K562 (cell line): ENCODE measurements around the gene PPP1R1C. TPM values are rescaled to one million over a fixed set of nuclear protein-coding genes. Genes with fewer than 3 reads are reported as not detected.

ENCODE experiments used
- ATAC-seq: fragments of 200-7000 bp; cut with Tn5 transposase; 3 replicates; pipeline ENCODE4 v1.9.1; 2020; ENCODE audit warnings: moderate library complexity
- BruUV-seq: library from RNA; stranded (reverse); fragments of 400-500 nt; replicated peaks from 2 replicates; lab custom pipeline; 2021; lab: Mats Ljungman, UMichigan
- CTCF ChIA-PET: fragments of 300-600 bp; formaldehyde crosslinking; extraction: SDS; loops from one replicate; lab custom pipeline; 2021; ENCODE audit warnings: low intra/inter-chr PET ratio; lab: Yijun Ruan, JAX
- POLR2A ChIA-PET: fragments of 300-600, 350-650 bp; sonication (Branson Sonifier 250); formaldehyde crosslinking; extraction: SDS; loops from one replicate; lab custom pipeline; 2021; ENCODE audit warnings: antibody characterized with exemption, inconsistent platforms; lab: Yijun Ruan, JAX
- DNase-seq, 4 experiments: peaks; one replicate each; pipeline versions ENCODE4 v3.0.0 to v3.0.0-alpha.2; 2011 to 2018; ENCODE audit warnings: low spot score in 3 of 4, mixed read lengths in 3 of 4; ENCODE audit errors: extremely low read depth in 1 of 4
- FAIRE-seq: peaks from 2 replicates; lab custom pipeline; 2011; peaks lifted over from hg19 to GRCh38; lab: Jason Lieb, UNC
- H2AFZ ChIP-seq: 2 replicates; pipeline ENCODE4 v1.6.0; 2011; ENCODE audit warnings: low read depth, low read length, control low read depth, inconsistent platforms
- H3K27ac ChIP-seq: fragments of 200-600 bp; 3 replicates; pipeline ENCODE4 v1.8.0; 2011; ENCODE audit warnings: low read depth, mild to moderate bottlenecking, control low read depth, inconsistent platforms, low read length, moderate library complexity, mixed read lengths; ENCODE audit errors: extremely low read depth
- H3K27me3 ChIP-seq, 2 experiments: fragments of 300-600 bp in 1 of 2; 2 replicates in 1 of 2; 3 replicates in 1 of 2; pipeline versions ENCODE4 v1.6.0 to v1.8.0; 2011; ENCODE audit warnings: inconsistent platforms in 2 of 2, low read length in 2 of 2, mild to moderate bottlenecking in 1 of 2, mixed read lengths in 1 of 2, moderate library complexity in 1 of 2; ENCODE audit not compliant: control insufficient read depth in 2 of 2, insufficient read depth in 2 of 2
- H3K36me3 ChIP-seq: fragments of 300-600 bp; 3 replicates; pipeline ENCODE4 v1.8.0; 2011; ENCODE audit warnings: mild to moderate bottlenecking, low read length, inconsistent platforms; ENCODE audit not compliant: control insufficient read depth, insufficient read depth
- H3K4me1 ChIP-seq, 2 experiments: fragments of 200-600 bp in 1 of 2; replicated peaks in 1 of 2; 2 replicates in 1 of 2; 3 replicates in 1 of 2; pipeline versions ENCODE4 v1.5.1 to v1.8.0; 2011; ENCODE audit warnings: inconsistent platforms in 2 of 2, low read length in 2 of 2, mild to moderate bottlenecking in 1 of 2, mixed read lengths in 1 of 2, moderate library complexity in 1 of 2; ENCODE audit not compliant: control insufficient read depth in 2 of 2, insufficient read depth in 2 of 2
- H3K4me2 ChIP-seq: 2 replicates; pipeline ENCODE4 v1.6.1; 2011; ENCODE audit warnings: low read length, control low read depth, inconsistent platforms, mixed read lengths; ENCODE audit not compliant: insufficient read depth
- H3K4me3 ChIP-seq: fragments of 200-600 bp; sonication (generic), shearing (Covaris generic); 2 replicates; pipeline ENCODE4 v1.5.1; 2016; ENCODE audit warnings: control low read depth, inconsistent platforms
- H3K79me2 ChIP-seq: fragments of 200-600 bp; 3 replicates; pipeline ENCODE4 v1.8.0; 2011; ENCODE audit warnings: low read length, inconsistent platforms; ENCODE audit not compliant: control insufficient read depth, insufficient read depth
- H3K9ac ChIP-seq, 2 experiments: 2 replicates each; pipeline versions ENCODE4 v1.6.0 to v1.6.1; 2011; ENCODE audit warnings: low read depth in 2 of 2, low read length in 2 of 2, control low read depth in 1 of 2, inconsistent platforms in 1 of 2, mild to moderate bottlenecking in 1 of 2, mixed read lengths in 1 of 2; ENCODE audit not compliant: insufficient read depth in 1 of 2
- H3K9me1 ChIP-seq: one replicate; pipeline ENCODE4 v1.6.0; 2011; ENCODE audit warnings: inconsistent platforms, mild to moderate bottlenecking, low read length, moderate library complexity; ENCODE audit not compliant: control insufficient read depth, insufficient read depth
- H3K9me3 ChIP-seq: replicated peaks from 2 replicates; pipeline ENCODE4 v1.5.1; 2011; ENCODE audit warnings: low read depth, low read length, inconsistent platforms; ENCODE audit not compliant: control insufficient read depth, insufficient read depth
- H4K20me1 ChIP-seq: replicated peaks from 2 replicates; pipeline ENCODE4 v1.6.1; 2011; ENCODE audit warnings: low read length, inconsistent platforms, mixed read lengths; ENCODE audit not compliant: control insufficient read depth, insufficient read depth
- DNMT1 ChIP-seq: fragments of 450-650 bp; IDR thresholded peaks from 2 replicates; pipeline ENCODE4 v1.6.1; 2016; ENCODE audit warnings: antibody characterized with exemption, mild to moderate bottlenecking
- KLF1 ChIP-seq: fragments of 450-650 bp; IDR thresholded peaks from 2 replicates; pipeline ENCODE4 v1.6.1; 2016; ENCODE audit warnings: missing genetic modification characterization, missing compliant biosample characterization
- NUFIP1 ChIP-seq: fragments of 450-650 bp; IDR thresholded peaks from 2 replicates; pipeline ENCODE4 v1.6.1; 2018; ENCODE audit not compliant: partially characterized antibody
- SMARCC2 ChIP-seq: fragments of 450-650 bp; IDR thresholded peaks from 2 replicates; pipeline ENCODE4 v1.6.1; 2017; ENCODE audit warnings: antibody characterized with exemption, moderate library complexity, mild to moderate bottlenecking, low read depth
- TRIM28 ChIP-seq: fragments of 450-650 bp; IDR thresholded peaks from 2 replicates; pipeline ENCODE4 v1.6.1; 2017
- ZNF644 ChIP-seq: fragments of 200-800 bp; sonication (Bioruptor generic); IDR thresholded peaks from 2 replicates; pipeline ENCODE4 v1.6.1; 2016; ENCODE audit warnings: low read depth, missing genetic modification characterization, missing compliant biosample characterization
- ZNF780A ChIP-seq: fragments of 250-450 bp; sonication (Bioruptor Pico); IDR thresholded peaks from 2 replicates; pipeline ENCODE4 v1.5.0; 2021; ENCODE audit warnings: mild to moderate bottlenecking
- WGBS: fragments of 100-300 bp; shearing (Covaris generic); methylation state at CpG from one replicate; pipeline ENCODE4 v1.1.6; 2016; ENCODE audit warnings: low coverage, mixed read lengths; ENCODE audit not compliant: insufficient coverage; ENCODE audit errors: missing lambda C conversion rate; 5-methylcytosine and 5-hydroxymethylcytosine counted together
- in situ Hi-C: fragments of 300-500 bp; cut with MboI; formaldehyde crosslinking; loops from 4 replicates; pipeline ENCODE4 v1.15.0; 2018; ENCODE audit warnings: inconsistent platforms, mixed read lengths
- intact Hi-C: fragments of 100-400 bp; cut with micrococcal nuclease; formaldehyde crosslinking; loops from 2 replicates; pipeline ENCODE4 v1.14.2; 2022
- polyA plus RNA-seq, 8 experiments: library from polyadenylated mRNA; depleted of rRNA in 4 of 8; stranded (reverse) in 5 of 8; unstranded in 3 of 8; fragments of >200 nt; fragmentation: Nextera tagmentation in 2 of 8; fragmentation: Illumina TruSeq in 1 of 8; extraction: Ambion mirVana in 2 of 8; extraction: Trizol in 1 of 8; gene quantifications; 2 replicates each; pipeline versions ENCODE4 v1.2.1 to v1.2.3, GENCODE V29; 2011 to 2014; ENCODE audit warnings: inconsistent platforms in 1 of 8, missing spikeins in 1 of 8
- total RNA-seq, 7 experiments: library from RNA; depleted of rRNA in 6 of 7; stranded (reverse); fragments of >200 nt in 6 of 7; fragmentation: Illumina TruSeq in 2 of 7; extraction: Trizol in 2 of 7; gene quantifications; 2 replicates each; pipeline versions ENCODE4 v1.2.1 to v1.2.3, GENCODE V29; 2011 to 2021; ENCODE audit warnings: low replicate concordance in 1 of 7
- TF ChIP-seq, protein P1 (sequence below): fragments of 250-450 bp; sonication (Bioruptor Pico); IDR thresholded peaks from 2 replicates; pipeline ENCODE4 v1.4.0; 2020; ENCODE audit warnings: mild to moderate bottlenecking, moderate library complexity, borderline replicate concordance

PPP1R1C gene
- total and polyA plus RNA-seq, 9 of the 15 experiments (the other 6 are each of a cell fraction or from before 2014, with no cell fraction given) = 0.09 to 0.64 (median 0.40) TPM; not detected in 2

GRCh38 chr2:182101263-182101662 is 115.6 kb downstream of the PPP1R1C start (continued):
- TF ChIP-seq, protein P1, sequence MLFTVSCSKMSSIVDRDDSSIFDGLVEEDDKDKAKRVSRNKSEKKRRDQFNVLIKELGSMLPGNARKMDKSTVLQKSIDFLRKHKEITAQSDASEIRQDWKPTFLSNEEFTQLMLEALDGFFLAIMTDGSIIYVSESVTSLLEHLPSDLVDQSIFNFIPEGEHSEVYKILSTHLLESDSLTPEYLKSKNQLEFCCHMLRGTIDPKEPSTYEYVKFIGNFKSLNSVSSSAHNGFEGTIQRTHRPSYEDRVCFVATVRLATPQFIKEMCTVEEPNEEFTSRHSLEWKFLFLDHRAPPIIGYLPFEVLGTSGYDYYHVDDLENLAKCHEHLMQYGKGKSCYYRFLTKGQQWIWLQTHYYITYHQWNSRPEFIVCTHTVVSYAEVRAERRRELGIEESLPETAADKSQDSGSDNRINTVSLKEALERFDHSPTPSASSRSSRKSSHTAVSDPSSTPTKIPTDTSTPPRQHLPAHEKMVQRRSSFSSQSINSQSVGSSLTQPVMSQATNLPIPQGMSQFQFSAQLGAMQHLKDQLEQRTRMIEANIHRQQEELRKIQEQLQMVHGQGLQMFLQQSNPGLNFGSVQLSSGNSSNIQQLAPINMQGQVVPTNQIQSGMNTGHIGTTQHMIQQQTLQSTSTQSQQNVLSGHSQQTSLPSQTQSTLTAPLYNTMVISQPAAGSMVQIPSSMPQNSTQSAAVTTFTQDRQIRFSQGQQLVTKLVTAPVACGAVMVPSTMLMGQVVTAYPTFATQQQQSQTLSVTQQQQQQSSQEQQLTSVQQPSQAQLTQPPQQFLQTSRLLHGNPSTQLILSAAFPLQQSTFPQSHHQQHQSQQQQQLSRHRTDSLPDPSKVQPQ (CRISPR knock-in tag) = no peak
- TF ChIP-seq ZNF780A = no peak
- TF ChIP-seq KLF1 (tag) = no peak
- TF ChIP-seq DNMT1 = no peak

DNA sequence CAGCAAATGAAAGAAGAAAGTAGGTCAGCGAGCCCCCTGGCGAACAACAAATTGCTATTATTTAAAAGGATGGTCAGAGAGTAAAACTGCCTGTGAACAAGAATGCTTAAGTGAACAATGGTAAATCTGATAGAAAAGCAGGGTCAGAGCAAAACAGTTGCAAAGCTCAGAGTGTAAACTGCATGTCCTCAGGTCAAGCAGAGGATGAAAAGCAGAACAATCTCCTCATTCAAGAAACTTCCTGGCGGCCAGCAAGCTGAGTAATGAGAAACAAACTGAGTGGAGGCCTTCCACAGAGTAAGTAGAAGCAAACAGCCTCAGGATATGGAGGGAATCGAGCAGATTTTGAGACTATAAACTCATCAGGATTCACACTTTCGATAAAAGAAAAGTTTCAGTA is 117.9 kb downstream of the PPP1R1C start:
- intact Hi-C loops = no loop called here
- WGBS = 0% methylated on average over 5 of the region's 5 CpGs

More for the DNA sequence above, 117.9 kb downstream of the PPP1R1C start:
- H3K4me2 ChIP-seq = no peak overlapping the region
- H3K9me1 ChIP-seq = no peaks in the 10 kb centered on the region
- H3K27me3 ChIP-seq = no peaks in the 10 kb centered on the region
- BruUV-seq = no TSS peak
- ATAC-seq = no peak
- no peaks in the 10 kb centered on the region for H4K20me1 ChIP-seq
- H3K9ac ChIP-seq = no peak overlapping the region
- POLR2A ChIA-PET = no interaction called here
- in situ Hi-C loops = no loop called here
- H3K4me3 ChIP-seq = no peak overlapping the region
- no peaks in the 10 kb centered on the region for H3K4me1 ChIP-seq
- no peak overlapping the region for H3K27ac ChIP-seq
- H2AFZ ChIP-seq = no peak overlapping the region
- no peak for TF ChIP-seq TRIM28
- TF ChIP-seq ZNF644 = no peak
- no peak for TF ChIP-seq NUFIP1
- no peak for TF ChIP-seq SMARCC2
- DNase-seq = no peak
- no peaks in the 10 kb centered on the region for H3K36me3 ChIP-seq
- no peak for FAIRE-seq
- CTCF ChIA-PET = no interaction called here
- no peaks in the 10 kb centered on the region for H3K79me2 ChIP-seq
- peaks cover 2% of the 10 kb centered on the region; the same call in 1 of the 2 replicates for H3K9me3 ChIP-seq
